KBM-7 (cell line): ENCODE measurements around the gene EWSR1.
"Not testable (repeated sequence)": the region's sequence is repeated elsewhere in the genome, so short reads cannot be mapped to it uniquely, and the experiment has no call there.

Experiments
- DNase-seq: peaks from one replicate; pipeline ENCODE4 v3.0.0-alpha.2; 2015
- in situ Hi-C: fragments of 300-500 bp; cut with MboI; formaldehyde crosslinking; loops from 2 replicates; pipeline ENCODE4 v1.14.3; 2020; ENCODE audit warnings: low sequenced_read_pairs, low pct_unique_long_range_greater_than_20kb, mixed read lengths

Gene EWSR1

DNA sequence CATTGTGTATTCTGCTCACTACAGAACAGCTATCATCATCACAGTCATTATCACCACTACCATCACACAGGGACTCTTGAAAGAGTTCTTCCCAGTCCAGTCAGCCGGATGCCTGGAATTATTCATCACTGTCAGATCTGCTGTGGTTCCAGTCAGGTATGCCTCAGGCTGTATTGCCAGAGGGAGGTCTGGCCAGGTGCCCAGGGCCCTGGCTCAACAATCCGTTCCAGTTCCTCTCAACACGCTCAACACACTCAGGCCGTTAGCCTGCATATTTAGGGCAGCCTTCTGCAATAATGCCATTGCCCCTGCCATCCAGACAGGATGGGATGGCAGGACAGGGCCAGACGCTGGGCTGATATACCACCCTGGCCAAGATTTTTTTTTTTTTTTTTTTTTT lies 76.1 kb downstream of the EWSR1 start:
- in situ Hi-C loops: no loop called here

GRCh38 chr22:29344889-29345288 lies 76.8 kb downstream of the EWSR1 start:
- in situ Hi-C loops: not testable (repeated sequence)

More for the DNA sequence above, 76.1 kb downstream of the EWSR1 start:
- no peak for DNase-seq

GRCh38 chr22:29345932-29346331 lies 77.9 kb downstream of the EWSR1 start:
- DNase-seq: no peak
- in situ Hi-C loops: no loop called here

More at GRCh38 chr22:29344889-29345288, 76.8 kb downstream of the EWSR1 start:
- DNase-seq: not testable (repeated sequence)

- no peak for DNase-seq
- in situ Hi-C loops: no loop called here
Measured at GRCh38 chr22:29346659-29347058, 78.6 kb downstream of the EWSR1 start.

DNA sequence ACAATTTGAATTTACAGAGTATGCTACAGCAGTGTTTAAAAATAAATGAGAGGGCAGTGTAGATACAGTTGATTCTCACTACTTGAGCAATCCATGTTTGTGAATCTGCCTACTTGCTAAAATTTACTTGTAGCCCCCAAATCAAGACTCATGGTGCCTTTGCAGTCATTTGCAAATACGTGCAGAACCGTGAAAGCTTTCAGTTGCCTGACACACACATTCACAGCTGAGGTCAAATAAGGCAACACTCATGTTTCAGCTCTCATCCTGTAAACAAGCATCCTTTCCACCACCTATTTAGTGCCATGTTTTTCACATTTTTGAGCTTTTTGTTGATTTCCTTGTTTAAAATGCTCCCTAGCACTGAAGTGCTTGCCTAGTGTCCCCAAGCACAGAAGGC lies 80.0 kb downstream of the EWSR1 start:
- in situ Hi-C loops: no loop called here
- no peak for DNase-seq

DNA sequence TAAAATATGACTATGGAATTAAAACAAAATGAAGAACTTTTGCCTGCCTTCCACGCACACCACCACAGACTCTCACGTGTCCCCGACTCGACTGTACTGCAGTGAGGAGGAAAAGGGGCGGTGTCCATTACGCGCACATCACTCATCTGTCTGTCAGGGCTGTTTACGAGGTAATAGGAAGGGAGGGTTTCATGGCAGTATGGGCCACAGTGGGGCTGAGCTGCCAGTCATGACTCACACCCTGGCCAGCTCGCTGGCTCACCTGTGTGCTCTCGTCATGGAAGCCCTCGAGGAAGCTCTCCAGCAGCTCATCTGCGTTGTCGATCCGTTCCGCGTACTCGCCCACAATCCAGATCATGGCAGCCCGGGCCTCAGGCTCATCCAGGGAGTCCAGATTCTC lies 80.9 kb downstream of the EWSR1 start:
- in situ Hi-C loops: no loop called here
- no peak for DNase-seq
